Upper lobe of left lung (tissue), 4 donors: ENCODE measurements around the gene DHRS7B.

ENCODE experiments used
- CTCF ChIP-seq, 6 experiments: fragments of 450-650 bp in 4 of 6; fragments of 200-600 bp in 2 of 6; sonication (generic) in 2 of 6; IDR thresholded peaks; one replicate each; pipeline ENCODE4 v1.5.1; 2016 to 2019; ENCODE audit warnings: antibody characterized with exemption in 6 of 6
- POLR2A ChIP-seq, 4 donors: fragments of 450-650 bp; IDR thresholded peaks; one replicate each; pipeline ENCODE4 v1.5.1; 2016 to 2017; ENCODE audit warnings: antibody characterized with exemption in 4 of 4, mild to moderate bottlenecking in 2 of 4
- POLR2AphosphoS5 ChIP-seq, 2 donors: sonication (generic); formaldehyde crosslinking; IDR thresholded peaks; one replicate each; pipeline ENCODE4 v1.5.1; 2017; ENCODE audit warnings: antibody characterized with exemption in 2 of 2

DNA sequence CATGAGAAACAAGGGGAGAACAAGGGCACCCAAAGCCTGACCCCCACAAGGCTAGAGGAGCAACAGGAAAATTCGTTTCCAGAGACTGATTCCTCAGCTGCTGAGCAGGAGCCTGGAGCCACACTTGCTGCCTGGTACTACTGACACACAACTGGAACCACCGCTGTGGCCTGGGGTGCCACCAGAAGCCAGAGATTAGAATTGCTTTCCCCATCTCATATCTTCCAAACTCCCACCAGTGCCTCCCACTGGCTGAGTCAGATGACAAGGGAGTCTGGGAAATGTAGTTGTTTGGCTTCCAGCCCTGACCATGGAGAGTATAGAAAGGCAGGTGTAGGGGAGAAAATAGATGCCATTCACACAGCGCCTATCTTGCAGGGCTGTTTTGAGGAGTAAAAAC, 91.3 kb downstream of the DHRS7B start:
- TF ChIP-seq CTCF (IDR thresholded peaks at IDR 0.05) (no peak), POLR2AphosphoS5 (IDR thresholded peaks at IDR 0.05) (no peak), POLR2A (IDR thresholded peaks at IDR 0.05) (no peak)
